Heart left ventricle (tissue), 16 donors: ENCODE data around the gene PGM1. TPM values are rescaled to one million over a fixed set of nuclear protein-coding genes. Genes with fewer than 3 reads are reported as not detected.

Experiments
- ATAC-seq, 4 donors: fragments of 200-7000 bp; cut with Tn5 transposase; one replicate each; pipeline ENCODE4 v1.9.1; 2020 to 2022; ENCODE audit warnings: moderate library complexity in 4 of 4, mild to moderate bottlenecking in 3 of 4, moderate number of reproducible peaks in 1 of 4
- DNase-seq, 5 donors: peaks; one replicate each; pipeline ENCODE4 v3.0.0-alpha.2; 2020
- H3K27ac ChIP-seq, 12 donors: fragments of 200-600 bp; sonication (generic) in 4 of 12; one replicate each; pipeline versions ENCODE4 v1.5.0 to v1.8.0; 2016 to 2022; ENCODE audit warnings: mild to moderate bottlenecking in 2 of 12
- H3K27me3 ChIP-seq, 9 donors: fragments of 200-600 bp; sonication (generic) in 2 of 9; one replicate each; pipeline versions ENCODE4 v1.5.1 to v1.8.0; 2016 to 2022; ENCODE audit warnings: mild to moderate bottlenecking in 3 of 9
- H3K36me3 ChIP-seq, 9 donors: fragments of 200-600 bp; sonication (generic) in 2 of 9; one replicate each; pipeline versions ENCODE4 v1.5.0 to v1.8.0; 2018 to 2022; ENCODE audit warnings: mild to moderate bottlenecking in 2 of 9
- H3K4me1 ChIP-seq, 12 donors: fragments of 200-600 bp; sonication (generic) in 4 of 12; one replicate each; pipeline versions ENCODE4 v1.5.0 to v1.8.0; 2016 to 2022; ENCODE audit warnings: mild to moderate bottlenecking in 3 of 12
- H3K4me3 ChIP-seq, 12 donors: fragments of 200-600 bp; sonication (generic) in 4 of 12; one replicate each; pipeline versions ENCODE4 v1.5.0 to v1.8.0; 2017 to 2022; ENCODE audit warnings: mild to moderate bottlenecking in 9 of 12, moderate library complexity in 4 of 12
- H3K9me3 ChIP-seq, 12 donors: fragments of 200-600 bp; sonication (generic) in 4 of 12; one replicate each; pipeline versions ENCODE4 v1.5.0 to v1.8.0; 2016 to 2022; ENCODE audit warnings: mild to moderate bottlenecking in 1 of 12
- POLR2A ChIP-seq, 2 donors: fragments of 450-650 bp; IDR thresholded peaks; one replicate each; pipeline ENCODE4 v1.6.1; 2017; ENCODE audit warnings: antibody characterized with exemption in 2 of 2, mild to moderate bottlenecking in 2 of 2, moderate library complexity in 2 of 2
- WGBS, 4 donors: extraction: QIAGEN DNeasy Blood & Tissue Kit in 2 of 4; methylation state at CpG; one replicate each; pipeline versions ENCODE4 v1.1.5 to v1.1.7; 2013 to 2018; 5-methylcytosine and 5-hydroxymethylcytosine counted together
- intact Hi-C, 10 donors: fragments of 100-400 bp; cut with DNase I; formaldehyde crosslinking; loops; one replicate each; pipeline versions ENCODE4 v1.11.1 to v1.14.2; 2022
- polyA plus RNA-seq, 2 donors: library from polyadenylated mRNA; stranded (reverse); fragments of 200-250 nt; gene quantifications; one replicate each; pipeline ENCODE4 v1.2.3, GENCODE V29; 2013
- total RNA-seq, 9 donors: library from RNA; depleted of rRNA in 2 of 9; stranded (reverse); fragments of >200 nt in 2 of 9; fragmentation: NEBNext Ultra II Directional in 3 of 9; extraction: Animal tissue kit (Norgen Biotek cat#: 25700) in 3 of 9; gene quantifications; one replicate each; pipeline versions ENCODE4 v1.1.0 to v1.2.4, GENCODE V29; 2016 to 2023
- TF ChIP-seq, protein P1 (sequence below), 12 donors: fragments of 200-600 bp; sonication (generic) in 4 of 12; IDR thresholded peaks; one replicate each; pipeline versions ENCODE4 v1.5.0 to v1.8.0; 2018 to 2022; ENCODE audit warnings: antibody characterized with exemption in 12 of 12, mild to moderate bottlenecking in 5 of 12
- donor health status: ischemic (EF 13 %, LVEDD 7.1; RV severe dilation, severe dysfunction).
- donor health status: healthy with polysubstance abuse.
- donor health status: DM: no; HTN: yes; CAD: no.
- donor health status: DM: no; HTN: no; CAD: no.
- donor health status: ischemic (EF 25% LVEDD 6.9; RV normal size, moderate dysfunction).
- donor health status: ischemic (EF 25% LVEDD 5.7; RV mildly dilated, moderate dysfunction).
- donor health status: healthy.
- donor health status: DM: yes; HTN: yes; CAD: no.
- donor health status: ischemic (EF 35%, LVEDD 5.7; RV mildly dilated, moderate dysfunction).
- donor health status: nonischemic (EF 11% LVEDD 7.7; RV severe dilation, severe dysfunction).
- donor health status: DM: yes; HTN: yes; CAD: no.
- donor health status: PGD.
- donor health status: ischemic (EF 29% LVEDD 5.4; RV normal size, mild dysfunction).
- donor health status: nonischemic (EF 23%, LVEDD 6.1; RV moderate dilation, normal function).

PGM1 gene
- total and polyA plus RNA-seq, 11 donors, result 51.4 to 419 (median 258) TPM

- Histone ChIP-seq H3K27ac (no peak overlapping the region), H3K4me1 (peaks cover 0 to 10% (median 2%) of the 10 kb centered on the region in 12 donors), H3K9me3 (no peaks in the 10 kb centered on the region), H3K4me3 (no peak overlapping the region), H3K36me3 (no peaks in the 10 kb centered on the region), H3K27me3 (no peaks in the 10 kb centered on the region)
- intact Hi-C loops, result loop anchor here in 3 of 10 donors (5.0 to 10.0 kb wide), 3 partner anchors 463 to 563 kb away; no protein-coding TSS in a partner anchor
- DNase-seq (no peak), ATAC-seq (no peak)
- 89 to 95% (median 93%) methylated on average over 2 of the region's 2 CpGs for WGBS, 4 donors
- TF ChIP-seq, protein P1, sequence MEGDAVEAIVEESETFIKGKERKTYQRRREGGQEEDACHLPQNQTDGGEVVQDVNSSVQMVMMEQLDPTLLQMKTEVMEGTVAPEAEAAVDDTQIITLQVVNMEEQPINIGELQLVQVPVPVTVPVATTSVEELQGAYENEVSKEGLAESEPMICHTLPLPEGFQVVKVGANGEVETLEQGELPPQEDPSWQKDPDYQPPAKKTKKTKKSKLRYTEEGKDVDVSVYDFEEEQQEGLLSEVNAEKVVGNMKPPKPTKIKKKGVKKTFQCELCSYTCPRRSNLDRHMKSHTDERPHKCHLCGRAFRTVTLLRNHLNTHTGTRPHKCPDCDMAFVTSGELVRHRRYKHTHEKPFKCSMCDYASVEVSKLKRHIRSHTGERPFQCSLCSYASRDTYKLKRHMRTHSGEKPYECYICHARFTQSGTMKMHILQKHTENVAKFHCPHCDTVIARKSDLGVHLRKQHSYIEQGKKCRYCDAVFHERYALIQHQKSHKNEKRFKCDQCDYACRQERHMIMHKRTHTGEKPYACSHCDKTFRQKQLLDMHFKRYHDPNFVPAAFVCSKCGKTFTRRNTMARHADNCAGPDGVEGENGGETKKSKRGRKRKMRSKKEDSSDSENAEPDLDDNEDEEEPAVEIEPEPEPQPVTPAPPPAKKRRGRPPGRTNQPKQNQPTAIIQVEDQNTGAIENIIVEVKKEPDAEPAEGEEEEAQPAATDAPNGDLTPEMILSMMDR (IDR thresholded peaks at IDR 0.05), result no peak
These were observed 85.9 kb downstream of the PGM1 start for GRCh38 chr1:63679076-63679475.

GRCh38 chr1:63679589-63679988, 86.4 kb downstream of the PGM1 start:
- Histone ChIP-seq H3K4me1 (peaks cover 0 to 10% (median under 1%) of the 10 kb centered on the region in 12 donors), H3K4me3 (no peak overlapping the region), H3K36me3 (no peaks in the 10 kb centered on the region), H3K27ac (no peak overlapping the region), H3K9me3 (no peaks in the 10 kb centered on the region), H3K27me3 (no peaks in the 10 kb centered on the region)
- 78 to 94% (median 85%) methylated on average over 3 of the region's 3 CpGs for WGBS, 4 donors
- DNase-seq (no peak), ATAC-seq (no peak)
- intact Hi-C loops, result loop anchor here in 3 of 10 donors (5.0 to 10.0 kb wide), 3 partner anchors 463 to 563 kb away; no protein-coding TSS in a partner anchor
- TF ChIP-seq POLR2A (IDR thresholded peaks at IDR 0.05), result no peak
- TF ChIP-seq, protein P1 (IDR thresholded peaks at IDR 0.05), result no peak

GRCh38 chr1:63682936-63683335, 89.7 kb downstream of the PGM1 start:
- H3K9me3 ChIP-seq, result no peaks in the 10 kb centered on the region
- no peak for DNase-seq
- intact Hi-C loops, result no loop called here
- H3K4me3 ChIP-seq, result no peak overlapping the region
- no peak overlapping the region for H3K27ac ChIP-seq
- no peaks in the 10 kb centered on the region for H3K36me3 ChIP-seq
- peaks cover 0 to under 1% (median 0%) of the 10 kb centered on the region in 12 donors for H3K4me1 ChIP-seq
- ATAC-seq, result no peak
- WGBS, 4 donors, result 71 to 95% (median 93%) methylated on average over 5 of the region's 5 CpGs
- H3K27me3 ChIP-seq, result no peaks in the 10 kb centered on the region
- TF ChIP-seq POLR2A (IDR thresholded peaks at IDR 0.05), result no peak
- TF ChIP-seq, protein P1 (IDR thresholded peaks at IDR 0.05), result no peak

GRCh38 chr1:63683759-63684158, 90.5 kb downstream of the PGM1 start:
- H3K4me3 ChIP-seq, result no peak overlapping the region
- TF ChIP-seq, protein P1 (IDR thresholded peaks at IDR 0.05), result no peak
- no peak for TF ChIP-seq POLR2A (IDR thresholded peaks at IDR 0.05)
- no peak for ATAC-seq

More at GRCh38 chr1:63683759-63684158, 90.5 kb downstream of the PGM1 start:
- Histone ChIP-seq H3K27ac (no peak overlapping the region), H3K9me3 (no peaks in the 10 kb centered on the region), H3K36me3 (no peaks in the 10 kb centered on the region), H3K27me3 (no peaks in the 10 kb centered on the region), H3K4me1 (peaks cover 0 to 4% (median 0%) of the 10 kb centered on the region in 12 donors)
- 66 to 90% (median 83%) methylated on average over 3 of the region's 3 CpGs for WGBS, 4 donors
- no peak for DNase-seq
- intact Hi-C loops, result no loop called here
